Cardiac ventricle fibroblast (primary cell): ENCODE data around the gene CD48. TPM values are rescaled to one million over a fixed set of nuclear protein-coding genes. Genes with fewer than 3 reads are reported as not detected.

Experiments
- total RNA-seq: library from RNA; depleted of rRNA; stranded (reverse); fragments of >200 nt; gene quantifications from 2 replicates; pipeline ENCODE4 v1.2.3, GENCODE V29; 2015

Gene CD48, protein sequence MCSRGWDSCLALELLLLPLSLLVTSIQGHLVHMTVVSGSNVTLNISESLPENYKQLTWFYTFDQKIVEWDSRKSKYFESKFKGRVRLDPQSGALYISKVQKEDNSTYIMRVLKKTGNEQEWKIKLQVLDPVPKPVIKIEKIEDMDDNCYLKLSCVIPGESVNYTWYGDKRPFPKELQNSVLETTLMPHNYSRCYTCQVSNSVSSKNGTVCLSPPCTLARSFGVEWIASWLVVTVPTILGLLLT
- not detected in 2 replicates for total RNA-seq

DNA sequence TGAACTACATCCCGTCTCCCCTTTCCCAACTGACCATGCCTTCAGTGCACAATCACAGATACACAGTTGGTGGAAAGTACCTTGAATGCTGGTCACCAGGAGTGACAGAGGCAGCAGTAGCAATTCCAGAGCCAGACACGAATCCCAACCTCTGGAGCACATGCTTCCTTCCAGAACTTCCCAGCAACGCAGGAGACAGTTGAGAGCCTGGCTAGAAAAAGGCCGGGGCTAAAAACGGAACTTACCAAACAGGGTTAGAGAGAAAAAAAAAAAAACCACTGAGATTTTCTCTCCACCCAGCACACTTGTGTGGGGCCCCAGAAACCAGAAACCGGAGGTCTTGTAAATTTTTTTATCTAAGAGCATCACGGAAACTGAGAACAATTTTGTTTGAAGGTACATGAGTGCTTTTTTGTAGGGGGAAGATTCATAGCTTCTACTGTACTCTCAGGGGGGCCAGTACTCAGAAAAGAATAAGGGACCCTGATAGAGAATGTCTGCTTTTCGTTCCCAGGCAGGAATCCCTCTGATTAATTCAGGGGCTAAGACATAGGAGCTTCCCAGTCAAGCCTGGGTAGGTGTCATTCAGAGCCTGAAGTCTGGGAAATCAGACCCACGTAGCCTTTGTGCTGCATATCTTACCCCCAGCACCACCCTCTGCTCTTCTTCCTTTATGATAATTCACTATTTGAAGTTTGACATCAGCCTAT is at the start of gene CD48:
TSS of gene CD48 (minus strand) at position 221 of the 710 bp plus-strand sequence. CDS start at position 162, 59 bp downstream.

DNA sequence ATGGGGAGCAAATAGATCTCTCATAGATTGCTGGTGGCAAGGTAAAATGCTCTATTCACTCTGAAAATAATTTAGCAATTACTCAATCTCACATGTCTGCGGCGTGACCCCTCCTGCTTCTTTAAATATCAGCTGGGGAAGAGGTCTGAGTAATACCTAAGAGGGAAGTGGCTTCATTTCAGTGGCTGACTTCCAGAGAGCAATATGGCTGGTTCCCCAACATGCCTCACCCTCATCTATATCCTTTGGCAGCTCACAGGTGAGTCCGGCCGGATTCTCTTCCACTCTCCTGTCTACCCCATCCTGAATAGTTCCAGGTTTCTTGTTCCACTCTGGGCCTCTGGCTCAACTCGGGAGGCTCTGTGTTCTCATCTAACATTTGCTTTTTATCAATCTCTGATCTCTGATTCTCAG is 27.5 kb upstream of the CD48 start, which contains the start of gene SLAMF7:
TSS of gene SLAMF7 (plus strand) at position 150 of the 414 bp plus-strand sequence. CDS start at position 205, 55 bp downstream.

DNA sequence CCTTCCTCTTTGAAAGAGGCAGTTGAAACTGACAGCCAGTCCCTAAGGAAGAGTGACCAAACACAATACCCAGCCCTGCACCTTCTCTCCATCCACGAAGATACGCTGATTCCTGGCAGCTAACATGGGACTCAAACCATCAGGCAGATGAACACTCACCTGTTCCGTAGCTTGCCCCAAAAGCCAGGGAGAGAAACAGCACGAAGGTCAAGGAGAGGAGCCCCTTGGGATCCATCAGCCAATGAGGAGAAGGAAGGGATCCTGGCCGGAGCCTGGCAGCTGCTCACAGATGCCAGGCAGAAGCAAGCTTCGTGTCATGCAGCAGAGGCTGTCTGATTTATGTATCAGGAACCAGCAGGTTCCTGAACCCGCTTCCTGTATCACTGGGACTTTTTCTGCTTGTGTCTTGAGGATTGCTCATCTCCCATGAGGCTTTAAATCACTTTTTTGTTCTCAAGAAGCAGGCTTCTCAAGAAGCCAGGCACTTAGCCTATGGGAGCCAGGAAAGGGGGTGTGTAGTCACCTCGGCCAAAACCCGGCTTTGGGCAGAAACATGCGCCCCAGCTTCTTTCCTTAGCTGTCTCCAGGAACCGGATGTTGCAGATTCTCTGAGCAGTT is 64.8 kb downstream of the CD48 start, which contains the start of gene SLAMF1:
TSS of gene SLAMF1 (minus strand) at position 334 of the 618 bp plus-strand sequence. CDS start at position 235, 99 bp downstream.

Other genes with a start within 250 kb of the CD48 start
- gene SLAMF6, start 188.6 kb downstream of the CD48 start, total RNA-seq = not detected in 2 replicates
- not detected in 2 replicates for gene CD84, start 132.3 kb downstream of the CD48 start, total RNA-seq
- gene SLAMF1, start 64.8 kb downstream of the CD48 start, total RNA-seq = not detected in 2 replicates
- not detected in 2 replicates for gene SLAMF7, start 27.4 kb upstream of the CD48 start, total RNA-seq
- not detected in 2 replicates for gene LY9, start 84.4 kb upstream of the CD48 start, total RNA-seq
- not detected in 2 replicates for gene CD244, start 151.1 kb upstream of the CD48 start, total RNA-seq
- 0.37 TPM in 1 of 2 replicates, not detected in the other for gene ITLN1, start 173.4 kb upstream of the CD48 start, total RNA-seq
- gene ITLN2, start 243.0 kb upstream of the CD48 start, total RNA-seq = not detected in 2 replicates